HUDEP-2 (cell line): ENCODE results near the gene MAP4K5.
A peak's percentile ranks its signal among the peaks of the same experiment; 100 is the strongest.

ENCODE experiments used
- DNase-seq, 76 experiments: peaks; one replicate each; lab custom pipeline; 2025; ENCODE audit not compliant: unreplicated experiment in 76 of 76; lab: John Stamatoyannopoulos, UW

MAP4K5 gene

DNA sequence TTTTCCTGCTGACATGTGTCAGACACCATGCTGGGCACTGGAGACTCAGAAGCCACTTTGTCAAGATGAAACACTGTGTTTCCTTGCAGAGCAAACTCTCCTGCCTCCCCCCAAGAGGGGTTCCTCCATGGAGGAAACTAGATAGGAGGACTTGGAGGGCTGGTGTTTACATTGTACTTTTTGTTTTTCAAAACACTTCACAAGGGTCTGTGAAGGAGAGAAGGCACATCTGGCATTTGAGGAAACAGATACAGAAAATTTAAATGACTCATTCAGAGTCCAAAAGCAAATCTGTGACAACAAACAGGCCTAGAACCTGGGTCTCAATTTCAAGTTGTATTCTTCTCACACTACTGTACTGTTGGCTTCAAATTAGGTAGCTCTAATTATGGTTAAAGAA is 128.9 kb downstream of the MAP4K5 start:
- DNase-seq = no peak

GRCh38 chr14:50402965-50403364 is 129.4 kb downstream of the MAP4K5 start:
- DNase-seq = no peak

DNA sequence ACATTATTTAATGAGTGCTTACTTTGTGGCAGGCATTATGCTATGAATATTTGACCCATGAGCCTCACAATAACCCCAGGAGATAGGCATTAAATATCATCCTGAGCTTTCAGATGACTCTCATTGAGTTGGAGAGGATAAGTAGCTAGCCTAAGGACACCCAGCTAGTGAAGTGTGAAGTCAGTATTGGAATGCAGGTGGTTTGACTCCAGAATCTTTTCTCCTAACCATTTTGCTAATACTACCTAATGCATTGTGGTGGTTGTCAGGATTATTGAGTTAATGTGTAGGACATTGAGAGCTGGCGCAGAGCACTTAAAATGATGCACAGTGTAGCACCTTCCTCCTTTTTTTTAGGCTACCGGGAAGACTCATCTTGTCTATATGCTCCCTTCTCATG is 131.9 kb downstream of the MAP4K5 start:
- DNase-seq = no peak

DNA sequence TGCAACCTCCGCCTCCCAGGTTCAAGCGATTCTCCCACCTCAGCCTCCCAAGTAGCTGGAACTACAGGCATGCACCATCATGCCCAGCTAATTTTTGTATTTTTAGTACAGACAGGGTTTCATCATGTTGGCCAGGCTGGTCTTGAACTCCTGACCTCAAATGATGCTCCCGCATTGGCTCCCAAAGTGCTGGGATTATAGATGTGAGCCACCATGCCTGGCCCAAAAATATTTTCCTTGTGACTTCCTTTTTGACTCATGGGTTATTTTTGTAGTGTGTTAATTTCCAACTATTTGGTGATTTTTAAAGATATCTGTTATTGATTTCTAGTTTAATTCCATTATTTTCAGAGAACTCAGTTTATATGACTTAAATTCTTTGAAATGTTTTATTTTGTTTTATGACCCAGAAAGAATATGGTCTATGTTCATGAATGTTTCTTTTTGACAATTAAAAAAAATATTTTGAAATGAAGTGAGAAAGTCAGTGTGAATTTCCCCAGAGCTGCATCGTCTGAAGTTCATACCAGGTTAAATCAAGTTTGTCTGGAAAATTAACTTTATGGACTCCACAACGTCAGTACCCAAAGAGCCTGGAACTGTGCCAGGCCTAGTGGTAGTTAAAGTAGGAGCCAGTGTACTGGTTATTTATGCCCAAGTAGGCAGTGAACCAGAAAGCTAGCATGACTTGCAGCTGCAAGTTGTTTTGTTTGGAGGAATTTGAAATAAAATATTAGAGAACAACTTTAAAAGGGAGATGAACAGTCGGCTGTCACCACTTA is 132.9 kb downstream of the MAP4K5 start:
- peak in 23 of 76 experiments; percentile 2 to 43 (median 13) for DNase-seq

GRCh38 chr14:50398189-50398580 is 134.2 kb downstream of the MAP4K5 start:
- peak in 1 of 76 experiments; percentile 5 for DNase-seq

DNA sequence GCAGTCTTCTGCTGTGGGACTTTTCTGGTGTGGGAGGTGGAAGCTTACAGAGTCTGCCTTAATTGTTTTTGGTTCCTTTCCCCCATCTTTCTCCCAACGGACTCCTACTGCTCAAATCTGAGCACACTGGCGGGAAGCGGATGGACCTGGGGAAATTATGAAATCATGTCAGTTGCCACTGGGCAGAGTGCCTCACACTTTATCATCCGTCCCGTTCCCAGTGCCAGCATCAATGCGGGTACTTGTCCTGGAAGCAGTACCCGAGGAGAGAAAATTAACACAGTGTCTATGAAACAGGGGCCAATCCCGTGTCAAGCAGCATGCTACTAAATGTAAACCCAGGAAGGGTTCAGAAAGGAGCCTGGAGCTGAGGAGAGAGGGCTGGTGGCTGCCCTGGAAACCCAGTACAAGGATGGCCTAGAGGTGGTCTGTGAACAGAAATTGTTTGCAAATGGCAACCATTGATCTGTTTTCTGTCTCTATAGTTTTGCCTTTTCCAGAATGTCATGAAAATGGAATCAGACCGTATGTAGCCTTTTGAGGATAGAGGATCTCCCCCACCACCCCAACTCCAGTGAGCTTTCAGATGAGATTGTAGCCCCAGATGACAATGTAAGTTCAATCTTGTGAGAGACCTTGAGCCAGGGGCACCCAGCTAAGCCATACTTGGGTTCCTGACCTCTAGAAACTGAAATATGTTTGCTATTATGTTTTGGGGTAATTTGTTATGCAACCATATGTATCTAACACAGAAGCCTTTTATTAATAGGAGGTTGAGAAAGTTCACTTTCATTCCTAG is 134.8 kb downstream of the MAP4K5 start:
- DNase-seq = no peak

DNA sequence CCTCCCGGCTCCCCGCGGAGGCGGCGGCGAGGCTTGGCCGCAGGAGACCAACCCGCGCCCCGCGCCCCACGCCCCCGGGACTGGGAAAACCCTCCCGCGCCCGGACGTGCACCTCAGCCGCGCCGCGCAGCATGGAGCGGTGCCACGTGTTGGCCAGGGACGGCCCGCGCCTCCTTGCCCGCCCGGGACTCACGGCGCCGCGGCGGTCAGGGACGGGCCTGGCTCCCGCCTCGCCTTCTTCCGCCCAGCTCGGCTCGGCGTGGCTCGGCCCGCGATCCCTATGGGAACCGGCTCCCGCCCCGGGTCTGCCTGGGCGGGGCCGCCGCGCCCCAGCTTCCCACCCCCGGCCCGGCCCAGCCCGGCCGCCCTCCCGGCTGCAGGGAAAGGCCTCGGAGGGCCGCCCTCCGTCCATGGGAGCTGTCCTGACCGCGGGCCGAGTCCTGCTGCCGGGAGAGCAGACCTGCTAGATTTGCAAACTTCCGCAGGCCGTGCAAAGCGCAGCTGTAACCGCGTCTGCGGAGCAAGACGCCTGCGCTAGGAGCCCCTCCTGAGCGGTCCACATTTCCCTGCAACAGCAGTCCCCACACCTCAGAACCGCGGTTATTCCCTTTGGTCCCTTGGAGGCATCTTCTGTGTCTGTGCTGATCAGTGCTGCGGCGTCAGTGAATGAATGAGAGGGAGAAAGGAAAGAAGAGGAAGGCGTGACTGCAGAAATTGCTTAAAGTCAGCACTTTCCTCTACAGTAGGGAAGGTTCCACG is 135.6 kb downstream of the MAP4K5 start, which contains the start of gene CDKL1:
Gene CDKL1, minus strand, starts transcription at position 251 of the 759 bp plus-strand sequence. CDS start 1,013 bp downstream, outside the sequence.
- DNase-seq = peak in 38 of 76 experiments; percentile 4 to 56 (median 32)

DNA sequence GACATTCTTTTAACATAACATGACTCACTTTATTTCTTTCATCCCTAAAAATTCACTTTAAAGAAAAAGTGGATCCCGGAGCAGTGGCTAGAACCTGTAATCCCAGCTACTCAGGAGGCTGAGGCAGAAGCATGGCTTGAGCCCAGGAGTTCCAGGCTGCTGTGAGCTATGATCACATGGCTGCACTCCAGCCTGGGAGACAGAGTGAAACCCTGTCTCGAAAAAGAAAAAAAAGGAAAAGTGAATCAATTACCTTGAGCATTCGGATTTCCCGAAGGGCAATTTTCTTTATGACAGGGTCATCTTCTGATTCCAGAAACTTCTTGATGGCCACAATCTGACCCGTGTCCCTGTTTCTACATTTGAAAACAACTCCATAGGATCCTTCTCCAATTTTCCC is 136.9 kb downstream of the MAP4K5 start:
- no peak for DNase-seq

GRCh38 chr14:50394713-50395112 is 137.7 kb downstream of the MAP4K5 start:
- DNase-seq = no peak

DNA sequence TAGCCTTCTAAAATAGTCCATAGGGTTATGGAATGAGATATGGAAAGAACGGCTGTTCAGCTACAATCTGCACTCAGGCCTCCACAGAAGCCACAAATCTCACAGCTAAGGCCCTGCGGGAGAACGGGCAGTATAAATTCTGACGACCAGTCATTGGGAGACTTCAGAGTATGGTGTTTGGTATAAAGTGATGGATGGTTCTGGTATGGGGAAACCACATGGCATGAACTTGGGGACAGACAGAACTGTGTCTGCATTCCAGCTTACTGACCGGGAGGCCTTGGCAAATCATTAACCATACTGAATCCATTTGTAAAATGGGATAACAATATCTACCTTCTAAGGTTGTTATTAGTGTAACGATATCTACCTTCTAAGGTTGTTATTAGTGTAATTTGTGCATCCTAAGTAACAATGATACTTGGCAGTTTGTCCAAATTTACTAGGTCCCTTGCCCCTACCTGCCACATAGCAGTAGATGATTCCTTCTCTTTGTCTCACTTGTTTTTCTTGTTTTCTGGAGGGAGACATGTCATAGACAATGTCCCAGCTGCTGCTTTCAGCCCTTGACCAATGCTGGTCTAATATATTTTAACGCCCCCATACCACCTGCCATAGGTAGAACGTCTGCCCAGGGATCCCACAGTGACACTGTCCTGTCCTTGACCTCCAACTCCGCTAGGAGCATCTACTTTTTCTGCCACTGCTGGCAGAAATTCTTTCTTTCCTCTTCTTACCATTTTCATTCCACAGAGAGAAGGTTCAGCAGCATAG is 142.5 kb downstream of the MAP4K5 start:
- no peak for DNase-seq

DNA sequence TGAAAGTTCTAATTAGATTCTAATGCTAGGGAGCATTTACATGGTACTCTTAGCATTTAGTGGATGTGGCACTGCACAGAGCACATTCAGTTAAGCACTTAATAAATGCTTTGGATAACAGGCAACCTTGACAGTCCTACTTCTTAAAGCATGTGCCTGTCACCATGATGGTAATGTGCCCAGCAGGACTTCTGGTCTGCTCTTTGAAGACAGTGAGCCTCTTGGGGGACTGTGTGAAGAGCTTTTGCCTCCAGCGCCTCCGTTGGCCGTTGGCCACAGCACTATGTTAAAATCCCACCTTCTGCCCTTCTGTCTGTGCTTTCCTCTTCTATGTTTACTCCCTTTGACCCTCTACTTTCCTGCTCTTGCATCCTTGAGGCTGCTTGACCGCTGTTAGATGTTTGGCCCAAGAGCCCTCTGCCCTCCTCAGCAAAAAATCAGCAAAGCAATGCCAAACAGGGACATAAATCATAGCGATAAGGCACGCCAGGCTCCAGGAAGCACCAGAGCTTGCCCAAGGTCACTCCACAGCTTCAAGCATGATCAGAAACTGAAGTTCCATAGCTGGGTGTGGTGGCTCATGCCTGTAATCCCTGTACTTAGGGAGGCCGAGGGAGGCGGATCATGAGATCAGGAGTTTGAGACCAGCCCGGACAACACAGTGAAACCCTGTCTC is 144.0 kb downstream of the MAP4K5 start:
- DNase-seq = no peak

DNA sequence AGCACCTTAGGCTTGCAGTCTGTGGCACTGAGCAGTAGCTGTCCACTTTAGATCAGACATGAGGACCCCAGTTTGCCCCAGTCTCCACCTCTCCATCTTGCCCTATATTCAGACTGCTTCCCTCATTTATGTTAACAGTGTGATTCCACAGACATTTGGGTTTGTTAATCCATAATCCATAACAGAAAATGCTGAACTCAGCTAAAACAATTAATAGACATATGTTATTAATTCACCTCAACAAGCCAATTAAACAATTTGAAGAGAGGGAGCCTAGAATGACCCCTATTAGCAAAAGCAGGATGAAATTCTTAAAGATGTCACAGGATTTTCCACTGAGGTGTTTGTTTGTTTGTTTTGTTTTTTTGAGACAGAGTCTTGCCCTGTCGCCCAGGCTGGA is 144.8 kb downstream of the MAP4K5 start:
- no peak for DNase-seq

- no peak for DNase-seq
Measured at GRCh38 chr14:50383618-50384225, 148.6 kb downstream of the MAP4K5 start.

DNA sequence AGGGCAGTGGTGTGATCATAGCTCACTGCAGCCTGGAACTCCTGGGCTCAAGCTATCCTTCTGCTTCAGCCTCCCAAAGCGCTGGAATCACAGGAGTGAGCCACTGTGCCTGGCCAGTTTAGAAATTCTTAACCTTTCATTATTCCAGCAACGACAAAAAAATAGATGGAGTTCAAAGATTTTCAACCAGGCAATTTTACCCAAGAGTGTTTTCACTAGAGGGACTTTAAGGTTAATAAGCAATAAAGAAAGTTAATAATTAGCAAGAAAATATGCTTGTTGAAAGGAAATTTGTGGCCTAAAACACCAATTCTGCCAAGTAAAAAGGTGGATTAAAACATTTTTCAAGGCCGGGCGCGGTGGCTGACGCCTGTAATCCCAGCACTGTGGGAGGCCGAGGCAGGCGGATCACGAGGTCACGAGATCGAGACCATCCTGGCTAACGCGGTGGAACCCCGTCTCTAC is 150.5 kb downstream of the MAP4K5 start:
- DNase-seq = no peak

DNA sequence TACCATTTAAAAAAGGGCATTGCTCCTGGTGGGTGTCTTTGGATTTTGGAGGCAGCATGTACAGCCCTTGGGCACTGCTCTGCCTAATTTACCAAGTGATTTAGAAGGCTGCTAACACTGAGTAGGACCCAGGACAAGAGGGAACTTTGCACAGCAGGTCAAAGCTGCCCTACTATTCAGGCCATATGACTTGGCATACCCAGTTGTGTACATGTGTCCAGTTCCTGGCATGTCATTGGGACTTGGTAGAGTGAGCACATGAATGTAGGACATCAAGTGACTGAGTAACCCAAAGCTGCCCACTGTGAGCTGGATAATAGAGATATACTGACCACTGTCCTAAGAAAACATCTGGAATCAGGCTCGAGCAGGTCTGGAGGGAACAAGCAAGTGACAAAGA is 151.4 kb downstream of the MAP4K5 start:
- DNase-seq = no peak

GRCh38 chr14:50380455-50380854 is 151.9 kb downstream of the MAP4K5 start:
- no peak for DNase-seq

- DNase-seq = no peak
Measured at GRCh38 chr14:50379563-50379962, 152.8 kb downstream of the MAP4K5 start.

GRCh38 chr14:50377550-50378085 is 154.8 kb downstream of the MAP4K5 start:
- no peak for DNase-seq

DNA sequence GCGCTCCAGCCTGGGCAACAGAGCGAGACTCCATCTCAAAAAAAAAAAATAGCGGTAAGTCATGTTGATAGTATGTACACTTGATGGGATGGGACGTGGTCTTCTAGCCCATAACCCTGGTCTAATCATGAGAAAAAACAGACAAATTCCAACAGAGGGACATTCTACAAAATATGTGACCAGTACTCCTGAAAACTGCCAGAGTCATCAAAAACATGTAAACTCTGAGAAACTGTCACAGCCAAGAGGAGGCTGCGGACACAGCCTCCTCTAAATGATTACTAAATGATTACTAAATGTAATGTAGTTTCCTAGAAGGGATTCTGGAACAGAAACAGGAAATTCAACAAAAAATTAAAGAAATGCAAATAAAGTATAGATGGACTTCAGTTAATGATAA is 156.6 kb downstream of the MAP4K5 start:
- DNase-seq = no peak
